ENCODE data around the gene ZMYND8.

- TF ChIP-seq CTCF (IDR thresholded peaks at IDR 0.05) (no peak), POLR2AphosphoS5 (IDR thresholded peaks at IDR 0.05; ENCODE audit: low read depth, low read length) (no peak), REST (IDR thresholded peaks at IDR 0.05; ENCODE audit: insufficient read depth in 1 of 2, low read depth in 2 of 2, low read length in 1 of 2) (no peak), TCF7L2 (IDR thresholded peaks at IDR 0.05; ENCODE audit: low read depth, low read length) (no peak), SIN3A (IDR thresholded peaks at IDR 0.05; ENCODE audit: borderline replicate concordance, insufficient read depth, low read depth, low read length) (no peak)
These were observed 31.3 kb downstream of the ZMYND8 start for GRCh38 chr20:47325242-47325641.

Data from Panc1 (cell line).